T-helper 2 cell (primary cell): ENCODE data around the gene OR52M1.
"Not testable (repeated sequence)": the region's sequence is repeated elsewhere in the genome, so short reads cannot be mapped to it uniquely, and the experiment has no call there.

Source experiments
- DNase-seq, 5 experiments: peaks; one replicate each; pipeline versions ENCODE4 v3.0.0 to v3.0.0-alpha.2; 2012 to 2022
- total RNA-seq, 2 donors: gene quantifications; one replicate each; lab custom pipeline; 2026; lab: John Stamatoyannopoulos, UW

Gene OR52M1
- 0 reads per million in 2 donors for total RNA-seq

DNA sequence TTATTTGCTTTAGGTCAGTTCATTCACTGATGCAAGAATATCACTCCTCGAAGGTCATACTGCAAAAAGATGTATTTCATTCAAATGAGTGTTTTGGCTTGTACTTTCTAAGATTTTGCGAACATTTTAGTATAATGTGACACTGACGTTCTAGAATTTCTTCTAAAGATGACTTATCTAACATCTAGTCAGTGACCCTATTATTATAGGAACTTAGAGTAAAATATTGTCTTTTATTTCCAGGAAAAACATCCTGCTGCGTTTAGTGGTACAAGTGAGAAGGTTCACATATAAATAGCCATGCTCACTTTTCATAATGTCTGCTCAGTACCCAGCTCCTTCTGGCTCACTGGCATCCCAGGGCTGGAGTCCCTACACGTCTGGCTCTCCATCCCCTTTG is at the start of gene OR52M1:
TSS of gene OR52M1 (plus strand) at position 301 of the 400 bp plus-strand sequence. CDS start at position 301, 0 bp downstream.
- DNase-seq, result no peak

DNA sequence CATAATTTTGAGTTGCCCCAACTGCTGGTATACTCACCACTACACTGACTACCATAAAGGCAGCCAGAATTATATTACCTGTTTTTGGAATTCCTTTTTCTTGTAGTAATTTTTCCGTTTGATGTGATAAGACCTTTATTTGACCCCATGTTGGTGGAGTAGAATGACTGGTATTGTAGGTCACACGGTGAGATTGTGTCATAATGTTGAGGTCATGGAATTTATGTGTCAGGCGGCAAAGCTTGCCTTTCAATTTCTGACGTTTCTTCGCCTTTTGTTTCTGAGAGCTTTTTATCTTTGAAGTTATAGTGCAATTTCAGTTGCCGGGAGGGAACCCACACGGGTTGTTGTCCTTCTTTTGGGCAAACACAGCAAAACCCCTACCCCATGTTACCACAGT is 49.5 kb upstream of the OR52M1 start:
- no peak for DNase-seq

GRCh38 chr11:4495986-4496385 is 49.0 kb upstream of the OR52M1 start:
- DNase-seq, result no peak

DNA sequence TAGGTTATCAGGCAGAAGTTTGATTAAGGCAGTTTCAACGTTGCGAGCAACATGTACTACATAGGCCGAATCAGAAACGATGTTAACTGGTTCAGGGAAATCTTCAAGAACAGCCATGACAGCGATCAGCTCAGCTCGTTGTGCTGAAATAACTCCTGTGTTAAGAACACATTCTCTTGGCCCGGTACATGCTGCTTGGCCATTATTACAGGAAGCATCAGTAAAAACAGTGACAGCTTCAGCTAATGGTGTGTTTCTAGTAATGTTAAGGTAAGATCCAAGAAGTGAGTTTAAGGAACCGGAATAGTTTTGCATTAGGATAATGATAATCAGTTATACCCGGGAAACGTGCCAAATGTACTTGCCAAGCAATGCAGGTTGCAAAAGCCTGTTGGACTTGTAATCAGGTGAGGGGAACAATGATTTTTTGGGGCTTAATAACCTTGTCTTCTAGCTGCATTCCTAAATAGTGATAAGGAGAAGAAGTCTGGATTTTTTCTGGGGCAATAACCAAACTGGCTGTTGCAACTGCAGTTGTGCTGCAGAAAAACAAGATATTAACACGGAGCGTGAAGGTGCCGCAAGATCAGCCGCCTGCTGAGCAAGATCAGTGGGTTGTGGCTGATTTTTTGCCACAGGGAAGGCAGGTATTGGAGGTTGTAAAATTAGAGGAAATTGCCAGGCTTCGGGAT is 48.3 kb upstream of the OR52M1 start:
- no peak for DNase-seq

DNA sequence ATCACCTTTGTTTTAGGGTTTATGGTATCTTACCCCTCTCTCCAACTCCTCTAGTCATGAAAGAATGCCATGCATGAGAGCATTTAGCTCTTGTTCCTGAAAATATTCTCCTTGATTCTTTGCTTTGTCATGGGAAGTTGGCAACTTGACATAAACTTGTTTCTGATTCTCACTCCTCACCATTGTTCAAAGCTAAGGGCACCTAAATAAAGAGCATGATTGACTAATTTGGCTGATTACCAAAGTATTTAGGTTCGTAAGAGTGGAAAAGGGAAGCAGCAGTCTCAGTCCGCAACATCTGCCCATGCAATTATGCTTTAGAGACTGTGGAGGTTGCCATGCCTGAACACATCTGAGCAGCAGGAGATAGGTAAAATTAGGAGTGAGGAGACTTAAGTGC is 36.1 kb upstream of the OR52M1 start:
- DNase-seq, result no peak

- DNase-seq, result no peak
Measured at GRCh38 chr11:4511282-4512245, 33.4 kb upstream of the OR52M1 start.

GRCh38 chr11:4514196-4514595 is 30.8 kb upstream of the OR52M1 start:
- DNase-seq, result no peak

DNA sequence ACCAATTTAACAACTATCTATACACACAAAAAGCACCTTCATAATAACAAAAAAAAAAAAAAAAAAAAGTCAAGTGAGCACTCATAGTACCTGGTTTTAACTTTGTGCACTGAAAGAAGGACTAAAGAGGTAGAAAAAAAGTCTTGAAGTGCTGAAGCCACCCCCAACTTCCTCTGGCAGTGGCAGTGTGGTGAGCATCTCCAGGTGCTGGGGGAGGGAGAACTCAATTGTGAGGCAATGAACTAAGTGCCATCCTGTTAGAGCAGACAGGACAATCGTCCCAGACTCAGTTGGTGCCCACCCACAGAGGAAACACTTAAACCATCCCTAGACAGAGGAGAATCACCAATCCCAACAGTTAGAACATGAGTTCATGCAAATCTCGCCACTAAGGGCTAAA is 22.7 kb upstream of the OR52M1 start:
- DNase-seq, result no peak

DNA sequence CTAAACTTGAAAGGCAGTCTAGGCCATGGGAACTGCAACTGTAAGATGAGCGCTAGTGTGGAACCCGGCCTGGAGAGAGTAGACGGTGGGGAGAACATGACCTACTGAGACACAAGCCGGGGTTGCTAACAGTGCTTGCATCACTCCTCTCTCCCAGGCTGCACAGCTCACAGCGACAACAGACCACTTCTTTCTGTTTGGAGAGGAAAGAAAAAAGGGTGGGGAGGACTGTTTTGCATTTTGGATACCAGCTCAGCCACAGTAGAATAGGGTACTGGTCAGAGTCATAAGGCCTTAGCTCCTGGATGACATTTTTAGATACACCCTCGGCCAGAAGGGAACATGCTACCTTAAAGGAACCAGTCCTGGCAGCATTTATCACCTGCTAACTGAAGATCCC is 22.2 kb upstream of the OR52M1 start:
- DNase-seq, result no peak

GRCh38 chr11:4523666-4524065 is 21.3 kb upstream of the OR52M1 start:
- no peak for DNase-seq

DNA sequence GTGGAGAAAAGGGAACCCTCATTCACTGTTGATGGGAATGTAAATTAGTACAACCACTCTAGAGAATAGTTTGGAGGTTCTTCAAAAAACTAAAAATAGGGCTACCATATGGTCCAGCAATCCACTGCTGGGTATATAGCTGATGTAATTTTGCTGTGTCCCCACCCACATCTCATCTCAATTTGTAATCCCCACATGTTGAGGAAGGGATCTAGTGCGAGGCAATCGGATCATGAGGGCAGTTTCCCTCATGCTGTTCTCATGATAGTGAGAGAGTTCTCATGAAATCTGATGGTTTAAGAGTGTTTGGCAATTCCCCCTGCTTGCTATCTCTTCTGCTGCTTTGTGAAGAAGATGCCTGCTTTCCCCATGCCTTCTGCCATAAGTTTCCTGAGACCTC is 17.1 kb upstream of the OR52M1 start:
- DNase-seq, result no peak

GRCh38 chr11:4531686-4532085 is 13.3 kb upstream of the OR52M1 start:
- DNase-seq, result not testable (repeated sequence)

- DNase-seq, result peak in 2 of 5 experiments; percentile 14 to 32
Measured at GRCh38 chr11:4539603-4540219, 5.3 kb upstream of the OR52M1 start.

DNA sequence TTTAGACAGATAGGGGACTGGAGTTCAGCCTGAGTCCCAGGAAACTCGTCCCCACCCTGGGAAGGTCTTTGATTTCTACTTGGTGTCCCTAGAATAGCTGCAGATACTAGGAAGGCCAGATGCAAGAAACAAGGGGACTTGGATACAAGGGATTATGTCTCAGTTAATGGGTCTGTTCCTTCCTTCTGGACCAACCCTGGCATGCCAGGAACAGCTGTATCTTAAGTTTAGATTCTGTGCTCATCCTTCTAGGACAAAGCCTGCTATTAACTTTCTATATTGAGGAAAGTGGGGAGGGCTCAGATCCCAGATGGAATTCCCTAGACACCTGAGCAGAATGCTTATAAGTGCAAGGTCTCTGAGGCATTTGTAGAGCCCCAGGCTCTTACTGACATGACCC is 3.9 kb upstream of the OR52M1 start:
- no peak for DNase-seq

- DNase-seq, result no peak
Measured at GRCh38 chr11:4543561-4543960, 1.4 kb upstream of the OR52M1 start.

DNA sequence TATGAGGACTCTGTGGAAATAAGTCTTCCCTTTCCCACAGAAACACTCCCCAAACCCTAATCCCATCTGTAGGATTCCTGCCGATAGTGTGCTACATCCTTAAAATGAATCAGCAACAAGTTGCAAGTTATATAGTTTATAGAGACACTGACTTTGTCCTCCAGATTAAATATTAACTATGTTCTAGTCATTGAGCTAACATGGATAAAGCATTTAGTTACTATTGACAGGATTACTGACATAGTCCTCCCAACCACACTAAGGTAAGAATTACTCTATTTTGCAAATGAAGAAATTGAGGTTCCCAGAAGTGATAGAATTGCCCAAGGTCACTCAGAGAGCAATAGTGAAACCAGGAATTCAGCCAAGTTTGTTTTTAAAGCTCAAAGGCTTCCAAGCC is 1.9 kb downstream of the OR52M1 start:
- DNase-seq, result no peak

DNA sequence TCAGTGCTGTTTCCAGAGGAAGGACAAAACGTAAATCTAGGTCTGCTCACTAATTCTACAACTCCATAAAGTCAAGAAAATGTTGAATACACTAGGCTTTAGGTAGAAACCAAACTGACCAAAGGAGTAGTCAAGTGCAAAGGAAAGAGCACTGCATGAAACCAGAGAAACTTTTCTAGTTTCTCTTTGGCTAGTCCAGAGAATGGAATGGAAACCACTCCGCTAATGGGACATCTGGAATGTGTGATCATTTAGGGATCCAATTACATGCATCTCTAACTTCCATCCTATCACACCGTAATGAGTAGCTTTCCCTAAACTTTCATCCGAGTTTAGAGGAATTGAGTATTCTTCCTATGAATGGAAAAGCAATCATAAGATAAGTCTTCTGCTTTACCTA is 2.4 kb downstream of the OR52M1 start:
- no peak for DNase-seq

DNA sequence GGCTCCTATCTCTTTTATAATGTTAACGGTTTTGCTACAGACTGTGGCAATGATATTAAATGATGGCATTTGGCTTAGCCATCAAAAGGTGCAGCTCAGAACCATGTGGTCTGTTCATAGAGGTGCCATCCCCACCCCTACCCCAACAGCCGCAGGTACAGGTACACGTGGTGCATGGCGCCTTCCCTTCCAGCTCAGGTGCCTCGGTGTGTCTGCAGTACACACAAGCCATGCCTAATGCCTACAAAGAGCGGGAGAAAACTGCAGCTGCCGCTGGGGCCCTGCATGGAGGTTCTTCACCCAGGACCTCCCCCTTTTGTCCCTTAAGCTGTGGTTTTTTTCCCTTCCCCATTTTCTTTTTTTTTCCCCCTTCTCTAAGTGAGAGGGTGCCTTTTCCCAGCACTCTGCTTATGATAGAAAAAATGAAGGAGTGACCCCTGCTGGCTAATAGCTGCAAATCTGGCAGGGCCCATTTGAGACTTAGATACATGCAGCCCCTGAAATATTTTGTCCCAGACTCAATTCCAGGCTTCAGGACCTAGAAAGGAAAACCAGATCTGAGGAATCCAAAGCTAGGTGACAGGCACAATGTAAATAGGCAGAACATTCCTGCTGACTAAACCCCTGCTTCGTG is 6.5 kb downstream of the OR52M1 start:
- no peak for DNase-seq

GRCh38 chr11:4559527-4560440 is 14.8 kb downstream of the OR52M1 start:
- DNase-seq, result no peak

DNA sequence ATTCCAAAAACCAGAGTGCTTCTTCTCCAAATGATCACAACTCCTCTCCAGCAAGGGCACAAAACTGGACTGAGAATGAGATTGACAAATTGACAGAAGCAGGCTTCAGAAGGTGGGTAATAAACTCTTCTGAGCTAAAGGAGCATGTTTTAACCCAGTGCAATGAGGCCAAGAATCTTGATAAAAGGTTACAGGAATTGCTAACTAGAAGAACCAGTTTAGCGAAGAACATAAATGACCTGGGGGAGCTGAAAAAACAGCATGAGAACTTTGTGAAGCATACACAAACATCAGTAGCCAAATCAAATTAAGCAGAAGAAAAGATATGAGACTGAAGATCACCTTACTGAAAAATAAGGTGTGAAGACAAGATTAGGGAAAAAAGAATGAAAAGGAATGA is 15.5 kb downstream of the OR52M1 start:
- DNase-seq, result no peak

- DNase-seq, result no peak
Measured at GRCh38 chr11:4565371-4565770, 20.4 kb downstream of the OR52M1 start.

DNA sequence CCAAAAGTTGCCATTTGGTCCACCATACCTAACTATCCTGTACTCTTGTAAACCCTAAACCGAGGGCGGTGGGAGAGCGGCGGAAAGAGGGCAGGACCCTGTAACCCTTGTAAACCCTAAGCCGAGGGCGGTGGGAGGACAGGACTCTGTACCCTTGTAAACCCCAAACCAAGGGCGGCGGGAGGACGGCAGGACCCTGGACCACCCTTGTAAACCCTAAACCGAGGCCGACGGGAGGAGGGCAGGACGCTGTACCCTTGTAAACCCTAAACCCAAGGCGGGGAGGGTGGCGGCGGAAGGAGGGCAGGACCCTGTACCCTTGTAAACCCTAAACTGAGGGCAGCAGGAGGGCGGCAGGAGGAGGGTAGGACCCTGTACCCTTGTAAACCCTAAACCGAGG is 24.1 kb downstream of the OR52M1 start:
- DNase-seq, result no peak
